Measurements from ENCODE around the gene TSPAN9. TPM values are rescaled to one million over a fixed set of nuclear protein-coding genes. Genes with fewer than 3 reads are reported as not detected.

The TSPAN9 gene
- total and polyA plus RNA-seq, 8 donors: 1.4 to 58.3 (median 7.9) TPM

DNA sequence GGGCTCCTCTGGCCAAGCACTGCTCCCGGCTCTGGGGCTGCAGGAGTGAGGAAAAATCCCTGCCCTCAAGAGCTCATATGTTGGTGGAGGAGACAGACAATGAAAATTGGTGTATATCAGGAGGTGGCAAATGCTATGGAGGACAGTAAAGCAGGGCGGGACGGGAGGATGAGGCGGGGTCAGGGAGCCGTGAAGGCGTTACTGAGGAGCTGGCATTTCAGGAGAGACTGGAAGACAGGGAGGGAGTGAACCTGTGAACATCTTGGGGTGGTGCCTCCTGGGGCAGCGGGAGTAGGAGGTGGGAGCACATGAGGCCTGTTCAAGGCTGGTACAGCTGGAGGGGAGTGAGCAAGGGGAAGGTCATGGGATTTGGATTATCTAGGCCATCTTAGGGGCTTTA lies 26.6 kb downstream of the TSPAN9 start:
- DNase-seq: no peak
- 84 to 98% (median 93%) methylated on average over 7 of the region's 7 CpGs for WGBS, 5 donors
- intact Hi-C loops (cut with DNase I; ENCODE audit: low total_unique reads): no loop called here
- no peak overlapping the region for H3K27ac ChIP-seq
- no peak overlapping the region for H3K4me3 ChIP-seq
- TF ChIP-seq EP300 (IDR thresholded peaks at IDR 0.05) (no peak), POLR2A (IDR thresholded peaks at IDR 0.05) (no peak), POLR2AphosphoS5 (IDR thresholded peaks at IDR 0.05) (no peak)
- TF ChIP-seq, protein P1, sequence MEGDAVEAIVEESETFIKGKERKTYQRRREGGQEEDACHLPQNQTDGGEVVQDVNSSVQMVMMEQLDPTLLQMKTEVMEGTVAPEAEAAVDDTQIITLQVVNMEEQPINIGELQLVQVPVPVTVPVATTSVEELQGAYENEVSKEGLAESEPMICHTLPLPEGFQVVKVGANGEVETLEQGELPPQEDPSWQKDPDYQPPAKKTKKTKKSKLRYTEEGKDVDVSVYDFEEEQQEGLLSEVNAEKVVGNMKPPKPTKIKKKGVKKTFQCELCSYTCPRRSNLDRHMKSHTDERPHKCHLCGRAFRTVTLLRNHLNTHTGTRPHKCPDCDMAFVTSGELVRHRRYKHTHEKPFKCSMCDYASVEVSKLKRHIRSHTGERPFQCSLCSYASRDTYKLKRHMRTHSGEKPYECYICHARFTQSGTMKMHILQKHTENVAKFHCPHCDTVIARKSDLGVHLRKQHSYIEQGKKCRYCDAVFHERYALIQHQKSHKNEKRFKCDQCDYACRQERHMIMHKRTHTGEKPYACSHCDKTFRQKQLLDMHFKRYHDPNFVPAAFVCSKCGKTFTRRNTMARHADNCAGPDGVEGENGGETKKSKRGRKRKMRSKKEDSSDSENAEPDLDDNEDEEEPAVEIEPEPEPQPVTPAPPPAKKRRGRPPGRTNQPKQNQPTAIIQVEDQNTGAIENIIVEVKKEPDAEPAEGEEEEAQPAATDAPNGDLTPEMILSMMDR (IDR thresholded peaks at IDR 0.05): no peak
- H3K4me1 ChIP-seq: peaks cover 7 to 64% (median 21%) of the 10 kb centered on the region in 4 donors
- H3K36me3 ChIP-seq: no peaks in the 10 kb centered on the region
- H3K9me3 ChIP-seq: no peaks in the 10 kb centered on the region
- H3K27me3 ChIP-seq: no peaks in the 10 kb centered on the region

DNA sequence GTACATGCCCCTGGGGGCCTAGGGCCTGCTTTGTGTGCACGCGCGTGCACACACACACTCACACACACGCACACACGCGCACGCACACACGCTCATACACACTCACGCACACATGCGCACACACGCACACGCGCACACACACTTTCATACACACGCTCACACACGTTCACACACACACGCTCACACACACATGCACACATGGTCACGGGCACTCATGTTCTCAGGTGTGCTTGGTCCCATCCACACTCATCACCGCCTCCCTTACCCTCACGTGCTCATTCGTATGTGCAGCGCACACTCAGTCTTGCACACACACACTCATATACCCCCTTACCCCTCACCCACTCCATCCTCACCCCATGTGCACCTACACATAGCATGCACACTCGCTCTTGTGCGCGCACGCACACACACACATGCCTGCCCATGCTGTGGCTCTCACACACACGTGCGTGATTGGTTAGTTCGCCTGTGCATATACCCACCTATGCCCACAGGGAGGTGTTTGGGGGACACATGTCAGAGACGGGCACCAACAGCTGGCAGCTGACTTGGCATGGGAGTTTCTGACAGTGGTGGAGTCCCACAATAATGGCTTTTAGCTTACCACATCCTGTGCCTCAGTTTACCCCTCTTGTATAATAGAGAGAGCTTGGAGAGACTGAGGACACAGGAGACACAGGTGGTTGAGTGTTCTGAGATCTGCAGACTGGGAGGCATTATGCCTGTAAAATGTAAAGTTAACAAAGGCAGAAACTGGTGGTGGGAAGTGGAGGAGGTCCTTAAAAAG lies 28.7 kb downstream of the TSPAN9 start:
- TF ChIP-seq EP300 (IDR thresholded peaks at IDR 0.05): no peak
- TF ChIP-seq, protein P1 (IDR thresholded peaks at IDR 0.05): no peak
- TF ChIP-seq POLR2AphosphoS5 (IDR thresholded peaks at IDR 0.05): no peak
- no peak for TF ChIP-seq POLR2A (IDR thresholded peaks at IDR 0.05)
- Histone ChIP-seq H3K27me3 (no peaks in the 10 kb centered on the region), H3K36me3 (no peaks in the 10 kb centered on the region), H3K9me3 (no peaks in the 10 kb centered on the region), H3K4me3 (no peak overlapping the region), H3K27ac (no peak overlapping the region), H3K4me1 (peaks cover 7 to 68% (median 21%) of the 10 kb centered on the region in 4 donors)
- intact Hi-C loops (cut with DNase I; ENCODE audit: low total_unique reads): no loop called here
- WGBS, 5 donors: 86 to 93% (median 92%) methylated on average over 29 of the region's 29 CpGs
- DNase-seq: no peak

DNA sequence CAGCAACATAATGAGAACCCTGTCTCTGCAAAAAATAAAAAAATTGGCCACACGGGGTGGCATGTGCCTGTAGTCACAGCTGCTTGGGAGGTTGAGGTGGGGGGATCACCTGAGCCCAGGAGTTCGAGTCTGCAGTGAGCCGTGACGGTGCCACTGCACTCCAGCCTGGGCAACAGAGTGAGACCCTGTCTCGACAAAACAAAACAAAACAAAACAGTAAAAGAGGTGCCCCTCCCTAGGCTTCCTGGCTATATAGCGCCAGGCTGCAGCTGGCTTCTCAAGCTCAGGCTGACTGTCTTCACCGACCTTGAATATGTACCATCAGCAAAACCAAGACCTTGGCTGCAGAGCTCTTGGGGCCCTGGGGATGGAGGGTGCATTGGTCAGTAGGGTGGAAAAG lies 29.4 kb downstream of the TSPAN9 start:
- DNase-seq: no peak
- intact Hi-C loops (cut with DNase I; ENCODE audit: low total_unique reads): no loop called here
- no peak overlapping the region for H3K27ac ChIP-seq
- TF ChIP-seq EP300 (IDR thresholded peaks at IDR 0.05): no peak
- H3K27me3 ChIP-seq: no peaks in the 10 kb centered on the region
- no peak overlapping the region for H3K4me3 ChIP-seq
- no peaks in the 10 kb centered on the region for H3K9me3 ChIP-seq
- 76 to 85% (median 83%) methylated on average over 7 of the region's 7 CpGs for WGBS, 5 donors
- H3K36me3 ChIP-seq: no peaks in the 10 kb centered on the region
- H3K4me1 ChIP-seq: peaks cover 7 to 63% (median 18%) of the 10 kb centered on the region in 4 donors

DNA sequence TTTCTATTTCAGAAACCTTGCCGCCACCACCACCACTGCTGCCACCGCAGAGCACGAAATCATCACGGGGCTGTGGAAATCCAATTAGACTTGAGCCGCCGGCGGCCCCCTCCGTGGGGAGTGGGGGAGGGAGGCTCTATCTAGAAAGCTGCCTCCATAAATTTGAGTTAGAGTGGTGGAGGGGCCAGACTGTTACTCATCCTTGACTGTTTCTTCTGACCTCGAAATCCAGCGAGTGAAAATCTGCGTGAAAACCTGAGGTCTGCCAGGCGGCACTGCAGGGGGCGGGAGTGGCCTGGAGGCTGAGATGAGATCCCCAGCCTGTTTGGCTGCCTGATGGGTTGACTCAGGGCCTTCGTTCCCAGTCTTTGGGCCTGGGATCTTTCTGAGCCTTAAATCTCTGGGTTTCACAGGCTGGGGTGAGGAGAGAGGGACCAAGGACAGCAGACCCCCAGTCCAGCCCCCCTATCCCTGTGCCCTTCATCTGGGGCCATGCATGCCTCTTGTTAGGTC lies 29.9 kb downstream of the TSPAN9 start:
- TF ChIP-seq EP300 (IDR thresholded peaks at IDR 0.05) (no peak), POLR2A (IDR thresholded peaks at IDR 0.05) (no peak), POLR2AphosphoS5 (IDR thresholded peaks at IDR 0.05) (no peak)
- TF ChIP-seq, protein P1 (IDR thresholded peaks at IDR 0.05): no peak
- no peaks in the 10 kb centered on the region for H3K36me3 ChIP-seq
- H3K27ac ChIP-seq: no peak overlapping the region
- 85 to 88% (median 87%) methylated on average over 14 of the region's 14 CpGs for WGBS, 5 donors
- intact Hi-C loops (cut with DNase I; ENCODE audit: low total_unique reads): no loop called here
- H3K4me1 ChIP-seq: peaks cover 7 to 59% (median 15%) of the 10 kb centered on the region in 4 donors
- DNase-seq: no peak
- no peak overlapping the region for H3K4me3 ChIP-seq
- H3K27me3 ChIP-seq: no peaks in the 10 kb centered on the region
- no peaks in the 10 kb centered on the region for H3K9me3 ChIP-seq

DNA sequence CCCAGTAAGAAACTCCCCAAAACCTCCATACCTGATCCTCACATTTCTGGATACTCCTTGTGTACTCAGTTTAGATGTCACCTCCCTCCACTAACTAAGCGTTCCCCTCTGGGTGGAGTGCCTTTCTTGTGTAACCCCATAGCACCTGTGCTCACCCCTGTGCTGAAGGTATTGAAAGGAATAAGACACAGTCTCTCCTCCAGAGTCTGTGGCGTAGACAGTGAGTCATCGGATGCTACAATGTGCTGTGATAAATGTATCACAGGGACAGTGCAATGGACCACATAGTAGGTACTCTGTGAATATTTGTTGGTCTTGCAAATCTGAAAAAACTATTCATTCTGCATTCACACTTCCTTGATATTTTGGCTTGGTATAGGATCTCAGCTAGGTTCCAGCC lies 30.8 kb downstream of the TSPAN9 start:
- intact Hi-C loops (cut with DNase I; ENCODE audit: low total_unique reads): no loop called here
- Histone ChIP-seq H3K36me3 (peaks cover 0 to 3% (median 1%) of the 10 kb centered on the region in 4 donors), H3K9me3 (no peaks in the 10 kb centered on the region), H3K27ac (no peak overlapping the region), H3K4me3 (no peak overlapping the region), H3K27me3 (no peaks in the 10 kb centered on the region), H3K4me1 (peaks cover 7 to 51% (median 15%) of the 10 kb centered on the region in 4 donors)
- TF ChIP-seq, protein P1 (IDR thresholded peaks at IDR 0.05): no peak
- TF ChIP-seq EP300 (IDR thresholded peaks at IDR 0.05) (no peak), POLR2A (IDR thresholded peaks at IDR 0.05) (no peak), POLR2AphosphoS5 (IDR thresholded peaks at IDR 0.05) (no peak)
- DNase-seq: no peak
- WGBS, 5 donors: 87 to 95% (median 92%) methylated on average over 3 of the region's 3 CpGs
